Activated CD4-positive, alpha-beta T cell treated with anti-CD3 and anti-CD28 coated beads, Interleukin-2, amount 50 U/mL, for 48 hours (primary cell): ENCODE results near the gene SMC5.
"Not testable (repeated sequence)": the region's sequence is repeated elsewhere in the genome, so short reads cannot be mapped to it uniquely, and the experiment has no call there.

Source experiments
- DNase-seq, 2 experiments: peaks; one replicate each; pipeline ENCODE4 v3.0.0-alpha.2; 2020

The SMC5 gene

DNA sequence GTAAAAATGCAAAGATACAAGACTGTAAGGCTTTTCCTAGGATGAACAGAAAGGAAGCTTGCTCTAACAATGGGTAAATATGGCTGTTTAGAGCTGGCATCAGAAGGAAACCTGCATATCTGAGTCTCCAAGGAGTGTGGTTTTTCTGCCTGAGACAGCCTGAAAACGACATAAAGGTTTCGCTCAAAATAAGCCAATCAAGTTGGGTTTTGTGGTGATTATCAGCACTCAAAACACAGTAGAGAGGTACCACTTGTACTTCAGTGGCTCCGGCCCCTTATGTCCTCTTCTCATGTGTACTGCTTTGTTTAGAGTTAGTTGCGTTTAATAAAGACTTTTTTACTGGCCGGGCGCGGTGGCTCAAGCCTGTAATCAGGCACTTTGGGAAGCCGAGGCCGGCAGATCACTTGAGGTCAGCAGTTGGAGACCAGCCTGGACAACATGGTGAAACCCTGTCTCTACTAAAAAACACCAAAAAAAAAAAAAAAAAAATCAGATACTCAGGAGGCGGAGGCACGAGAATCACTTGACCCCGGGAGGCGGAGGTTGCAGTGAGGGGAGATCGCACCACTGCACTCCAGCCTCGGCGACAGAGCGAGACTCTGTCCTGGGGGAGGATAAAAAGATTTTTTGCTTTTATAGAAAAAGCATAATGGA is 116.3 kb downstream of the SMC5 start:
- no peak for DNase-seq

DNA sequence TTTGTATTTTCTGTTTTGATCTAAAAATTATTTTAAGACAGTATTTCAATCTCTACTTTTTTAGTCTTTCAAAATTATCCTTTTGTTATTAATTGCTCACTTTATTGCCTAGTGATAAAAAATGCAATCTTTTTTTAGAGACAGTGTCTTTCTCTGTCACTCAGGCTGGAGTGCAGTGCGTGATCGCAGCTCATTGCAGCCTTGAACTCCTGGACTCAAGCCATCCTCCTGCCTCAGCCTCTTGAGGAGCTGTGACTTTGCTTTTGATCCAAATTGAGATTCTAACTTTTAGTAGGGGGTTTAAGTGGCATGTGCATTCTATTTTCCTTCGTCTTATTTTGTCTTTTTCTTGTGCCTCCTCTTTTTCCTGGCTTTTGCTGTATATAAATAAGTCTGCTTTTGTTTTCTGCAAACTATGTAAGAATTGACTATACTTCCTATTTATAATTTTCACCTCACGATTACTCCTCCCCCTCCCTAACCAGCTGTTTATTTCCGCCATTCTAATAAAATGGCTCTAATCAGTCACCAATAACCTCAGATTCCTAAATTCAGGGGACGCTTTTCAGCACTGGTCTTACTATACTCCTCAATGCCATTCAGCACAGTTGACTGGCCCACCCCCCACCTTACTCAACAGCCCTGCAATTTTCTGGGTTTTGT is 123.4 kb downstream of the SMC5 start:
- DNase-seq = no peak

DNA sequence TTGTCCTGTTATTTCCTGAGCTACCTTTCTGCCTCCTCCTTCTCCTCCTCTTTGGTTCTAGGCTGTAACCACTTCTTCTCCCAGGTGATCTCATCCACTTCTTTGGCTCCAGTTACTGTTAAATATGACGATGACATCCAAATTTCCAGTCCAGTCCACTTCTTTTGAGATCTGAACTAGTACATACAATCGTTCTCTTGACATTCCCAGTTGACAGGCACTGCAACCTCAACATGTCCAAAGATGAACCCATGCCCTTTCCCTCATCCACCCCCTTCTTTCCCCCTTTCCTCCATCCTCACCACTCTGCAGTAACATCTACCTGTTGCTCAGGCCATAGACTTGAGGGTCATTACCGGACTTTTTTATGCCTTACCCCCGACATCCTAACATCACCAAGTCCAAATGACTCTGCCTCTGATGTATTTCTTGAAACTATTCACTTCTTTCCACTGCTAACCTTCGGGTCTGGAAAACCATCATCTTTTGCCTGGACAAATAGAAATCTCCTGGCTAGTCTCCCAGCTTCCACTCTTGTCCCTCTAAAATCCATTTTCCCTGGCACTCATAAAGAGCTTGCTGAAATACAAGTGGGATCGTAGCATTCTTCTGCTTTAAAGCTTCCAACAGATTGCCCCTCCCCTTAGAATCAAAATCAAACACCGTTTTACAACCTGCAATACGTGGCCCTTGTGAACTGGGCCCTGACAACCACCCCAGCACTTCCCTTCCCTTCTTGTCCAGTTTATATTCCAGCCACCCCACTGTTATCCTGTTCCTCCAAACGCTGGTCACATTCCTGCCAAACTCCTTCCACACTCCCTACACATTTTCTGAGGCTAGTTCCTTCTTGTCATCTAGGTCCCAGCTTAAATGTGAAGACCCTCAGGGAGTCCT is 124.2 kb downstream of the SMC5 start:
- DNase-seq = no peak

DNA sequence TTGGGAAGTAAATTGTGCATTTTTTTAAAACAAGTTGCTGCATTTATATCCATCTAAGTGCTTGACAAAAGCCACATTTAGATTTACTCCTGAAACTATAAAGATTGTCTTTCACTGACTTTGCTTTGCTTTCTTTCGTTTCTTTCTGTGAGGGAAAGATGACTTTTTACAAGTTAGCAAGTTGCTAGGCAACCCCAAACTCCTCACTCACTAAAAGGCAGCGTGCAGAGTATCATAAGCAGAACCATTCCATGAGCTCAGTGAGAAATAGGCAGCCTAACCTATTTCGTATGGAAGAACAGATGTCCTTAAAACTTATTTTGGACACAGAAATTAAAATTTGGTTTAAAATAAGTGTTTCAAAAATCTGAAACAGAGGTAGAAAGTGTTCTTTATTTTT is 126.6 kb downstream of the SMC5 start:
- no peak for DNase-seq

DNA sequence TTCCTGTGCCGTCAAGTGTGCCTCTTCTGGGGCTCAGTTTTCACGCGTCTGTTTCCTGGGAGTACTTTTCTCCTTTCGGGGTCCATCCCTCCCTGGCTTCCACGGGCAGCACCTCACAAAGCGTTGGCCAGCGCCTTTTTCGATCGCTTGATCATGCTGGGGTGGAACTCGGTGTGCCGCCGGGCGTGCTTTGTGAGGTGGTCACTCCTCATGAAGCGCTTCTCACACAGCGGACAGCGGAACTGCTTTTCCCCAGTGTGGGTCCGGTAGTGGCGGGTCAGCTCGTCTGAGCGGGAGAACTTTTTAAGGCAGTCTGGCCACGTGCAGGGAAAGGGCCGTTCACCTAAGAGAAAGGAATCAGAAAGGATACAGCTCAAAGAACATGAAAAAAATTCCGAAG is 128.9 kb downstream of the SMC5 start:
- no peak for DNase-seq

DNA sequence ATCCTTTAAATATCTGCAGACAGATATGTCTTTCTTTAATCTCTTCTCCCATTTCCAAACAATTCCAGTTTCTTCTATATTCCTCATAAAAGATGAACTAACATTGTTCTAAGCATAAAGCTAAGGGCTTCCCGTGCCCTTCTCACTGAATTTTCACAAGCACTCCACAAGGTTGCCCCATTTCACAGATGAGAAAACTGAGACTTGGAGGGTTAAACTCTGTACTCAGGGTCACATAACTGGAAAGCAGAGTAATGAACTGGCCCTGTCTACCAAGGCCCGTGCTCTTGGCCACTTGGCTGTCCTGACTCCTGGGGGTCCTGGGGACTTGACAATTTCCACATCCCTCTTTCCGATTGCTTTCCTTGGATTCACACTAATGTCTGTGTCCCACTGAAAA is 130.4 kb downstream of the SMC5 start:
- DNase-seq = no peak

DNA sequence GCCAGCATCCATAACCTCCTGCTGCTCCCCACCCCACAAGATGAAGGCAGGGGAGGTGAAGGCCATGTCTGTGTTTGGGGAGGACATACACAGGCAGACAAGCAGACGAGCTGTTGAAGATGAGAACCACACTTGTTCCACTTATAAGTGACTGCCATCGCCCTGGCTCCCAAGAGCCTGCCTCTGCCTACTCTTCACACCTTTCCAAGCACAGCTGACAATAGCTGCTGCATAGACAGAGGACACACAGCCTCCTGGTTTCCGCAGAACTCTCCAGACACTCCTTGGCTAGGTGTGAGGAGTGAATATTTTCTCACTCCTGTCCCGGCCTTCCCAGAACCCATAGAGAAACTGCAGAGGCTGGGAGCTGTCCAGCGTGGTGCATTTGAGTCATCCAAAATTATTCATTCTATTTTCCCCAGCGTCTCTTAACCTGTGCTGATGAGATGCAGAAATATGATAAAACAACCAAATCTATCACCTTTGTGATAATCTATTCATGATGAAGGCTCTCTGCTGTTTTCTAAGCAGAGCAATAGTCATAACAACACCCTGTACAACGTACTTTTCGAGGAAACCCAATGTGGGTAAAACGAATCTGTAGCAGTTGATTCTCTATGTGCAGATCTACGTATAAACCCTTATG is 131.0 kb downstream of the SMC5 start:
- DNase-seq = no peak

DNA sequence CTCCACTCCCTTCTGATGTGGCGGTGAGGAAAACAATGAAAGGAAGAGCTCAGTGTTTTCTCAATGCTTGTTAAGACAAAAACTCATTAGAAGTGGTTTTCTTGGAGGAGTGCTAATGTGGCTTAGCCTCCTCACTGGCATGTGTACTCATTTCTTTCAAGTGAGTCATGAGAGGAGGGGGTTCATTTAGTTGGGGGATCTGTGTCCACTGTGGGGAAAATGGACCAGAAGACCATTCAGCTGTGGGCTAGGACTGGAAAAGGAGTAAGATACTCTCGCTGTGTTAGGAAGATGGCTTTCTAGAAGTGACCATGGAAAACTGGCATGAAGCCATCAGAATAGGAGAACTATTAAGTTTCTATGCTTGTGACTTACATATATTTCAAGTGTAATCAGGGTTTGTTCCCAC is 132.2 kb downstream of the SMC5 start:
- DNase-seq = no peak

DNA sequence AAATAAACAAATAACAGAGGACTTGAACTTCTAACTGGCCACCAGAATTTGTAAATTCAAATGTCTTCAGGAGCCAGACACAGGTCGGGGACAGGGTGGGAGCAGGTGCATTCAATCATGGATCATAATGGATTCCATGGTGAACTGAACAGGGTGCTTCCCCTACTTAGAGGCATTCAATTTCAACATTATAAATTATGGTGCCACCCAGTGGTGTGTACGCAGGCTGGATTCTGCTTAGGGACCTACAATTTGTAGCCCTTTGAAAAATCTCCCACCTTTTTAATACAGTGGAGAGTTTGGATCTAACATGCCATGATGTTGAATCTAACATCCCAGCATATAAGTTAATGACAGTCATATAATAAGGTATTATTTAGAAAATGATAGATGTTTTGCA is 133.4 kb downstream of the SMC5 start:
- no peak for DNase-seq

DNA sequence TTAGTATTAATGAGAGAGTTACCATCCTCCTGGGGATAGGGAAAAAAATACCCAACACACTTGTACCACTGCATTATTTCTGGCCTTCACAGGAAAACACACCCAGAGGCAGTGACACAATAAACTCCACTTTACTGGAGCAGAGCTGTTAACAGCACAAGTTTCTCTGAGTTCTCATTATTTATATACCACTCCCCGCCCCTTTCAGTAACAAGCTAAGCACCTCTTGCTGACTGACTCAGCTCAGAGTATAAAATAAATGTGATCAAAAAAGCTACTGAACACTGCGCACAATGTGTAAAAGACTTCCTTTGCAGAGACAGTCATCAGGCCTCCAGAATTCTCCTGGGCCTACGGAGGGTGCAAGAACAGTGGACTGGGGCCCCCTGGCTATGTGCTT is 134.1 kb downstream of the SMC5 start:
- DNase-seq = no peak

DNA sequence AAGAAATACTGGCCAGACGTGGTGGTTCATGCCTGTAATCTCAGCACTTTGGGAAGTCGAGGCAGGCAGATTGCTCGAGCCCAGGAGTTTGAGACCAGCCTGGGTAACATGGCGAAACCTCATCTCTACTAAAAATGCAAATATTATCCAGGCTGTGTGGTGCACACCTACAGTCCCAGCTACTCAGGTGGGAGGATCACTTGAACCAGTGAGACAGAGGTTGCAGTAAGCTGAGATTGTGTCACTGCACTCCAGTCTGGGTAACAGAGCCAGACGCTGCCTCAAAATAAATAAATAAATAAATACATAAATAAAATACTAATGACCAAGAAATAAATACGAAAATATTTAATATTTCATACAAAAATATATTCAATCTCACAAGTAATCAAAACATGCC is 136.9 kb downstream of the SMC5 start:
- DNase-seq = no peak

DNA sequence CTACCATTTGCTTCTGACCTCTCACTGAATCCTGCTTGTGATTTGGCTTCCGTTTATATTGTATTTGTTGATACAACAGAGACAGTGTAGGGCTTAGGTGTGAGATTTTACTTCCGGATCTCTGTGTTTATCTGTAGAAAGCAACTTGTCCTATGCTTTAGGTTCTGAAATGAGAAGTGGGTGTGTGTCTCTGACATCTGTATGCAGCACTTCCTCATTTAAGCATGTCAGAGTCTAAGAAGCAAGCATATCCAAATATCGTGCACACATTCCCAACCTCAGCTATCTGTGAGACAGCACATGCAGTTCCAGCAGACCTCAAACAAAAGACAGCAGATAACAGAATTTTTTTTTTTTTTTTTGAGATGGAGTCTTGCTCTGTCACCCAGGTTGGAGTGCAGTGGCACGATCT is 139.4 kb downstream of the SMC5 start:
- DNase-seq = no peak

DNA sequence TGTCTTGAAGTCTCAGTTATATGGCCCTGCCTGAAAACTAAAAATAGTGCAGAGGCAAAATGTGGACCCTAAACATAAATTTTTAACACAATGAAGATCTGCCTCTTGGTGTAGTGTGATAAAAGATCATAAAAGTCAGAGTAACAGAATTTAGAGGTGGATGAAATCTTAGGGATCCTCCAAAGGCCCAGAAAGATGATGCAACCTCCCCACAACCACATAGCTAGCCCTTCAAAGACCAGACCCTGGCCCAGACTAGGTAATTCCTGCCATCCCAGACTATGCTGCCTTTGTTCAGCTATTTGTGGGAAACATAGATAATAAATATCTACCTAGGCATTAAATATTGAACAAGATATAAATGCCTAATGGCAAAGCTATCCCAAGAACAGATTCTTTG is 140.4 kb downstream of the SMC5 start:
- no peak for DNase-seq

DNA sequence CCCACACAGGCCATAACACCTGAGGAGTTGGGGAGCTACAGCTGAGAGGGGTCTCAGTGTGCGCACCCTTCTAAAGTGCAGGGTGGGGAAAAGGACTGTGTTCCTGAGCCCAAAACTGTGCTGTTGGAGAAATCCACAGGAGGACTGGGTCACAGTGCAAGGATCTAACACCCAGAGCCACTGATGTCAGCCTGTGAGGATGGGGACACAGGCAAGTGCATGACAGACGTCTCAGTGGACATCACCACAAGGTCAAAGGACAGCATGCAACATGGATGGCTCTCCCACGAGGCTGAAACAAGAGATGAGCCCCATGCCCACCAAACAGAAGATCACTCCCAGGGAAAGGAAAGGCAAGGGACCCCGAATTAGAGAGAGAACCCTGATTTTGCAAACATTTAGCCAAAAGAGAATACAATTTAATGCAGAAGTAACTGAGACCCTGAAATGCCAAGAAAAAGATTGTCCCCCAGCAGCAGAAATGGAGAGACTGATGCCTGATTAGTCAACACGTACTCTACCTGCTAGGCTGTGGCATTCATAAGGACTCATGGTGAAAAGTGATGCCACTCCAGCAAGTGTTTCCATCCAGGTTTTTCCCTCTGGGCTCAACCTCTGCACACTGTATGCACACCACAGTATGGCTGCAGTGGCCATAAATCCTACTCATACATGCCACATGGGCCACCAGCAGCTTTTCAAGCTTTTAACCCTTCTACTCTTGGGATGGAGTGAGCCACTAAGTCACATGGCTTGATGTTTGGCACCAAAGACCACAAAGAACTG is 141.5 kb downstream of the SMC5 start:
- no peak for DNase-seq

DNA sequence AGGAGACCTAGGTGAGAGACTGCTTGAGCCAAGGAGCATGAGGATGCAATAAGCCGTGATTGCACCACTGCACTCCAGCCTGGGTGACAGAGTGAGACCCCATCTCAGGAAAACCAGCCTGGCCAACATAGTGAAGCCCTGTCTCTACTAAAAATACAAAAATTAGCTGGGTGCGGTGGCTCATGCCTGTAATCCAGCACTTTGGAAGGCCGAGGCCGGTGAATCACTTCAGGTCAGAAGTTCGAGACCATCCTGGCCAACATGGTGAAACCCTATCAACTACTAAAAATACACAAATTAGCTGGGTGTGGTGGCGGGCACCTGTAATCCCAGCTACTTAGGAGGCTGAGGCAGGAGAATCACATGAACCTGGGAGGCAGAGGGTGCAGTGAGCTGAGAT is 142.5 kb downstream of the SMC5 start:
- DNase-seq = not testable (repeated sequence)

DNA sequence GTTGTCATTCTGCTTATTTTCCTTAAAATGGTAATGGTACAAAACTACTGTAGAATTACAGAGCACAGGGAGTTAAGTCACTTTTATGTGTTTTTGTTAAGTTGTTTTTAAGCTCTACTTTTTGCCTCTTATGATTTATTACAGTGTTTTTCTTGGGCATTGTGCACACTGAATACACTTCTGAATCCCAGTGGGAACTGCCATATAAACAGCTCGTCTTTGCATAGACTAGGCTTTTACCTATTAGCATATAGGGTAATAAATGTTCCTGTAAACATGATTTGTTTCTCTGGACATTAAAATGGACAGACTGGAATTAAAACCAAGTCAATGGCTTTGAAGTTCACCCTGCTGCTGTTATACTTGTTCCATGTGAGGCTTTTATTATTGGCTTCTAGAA is 143.4 kb downstream of the SMC5 start:
- DNase-seq = no peak

DNA sequence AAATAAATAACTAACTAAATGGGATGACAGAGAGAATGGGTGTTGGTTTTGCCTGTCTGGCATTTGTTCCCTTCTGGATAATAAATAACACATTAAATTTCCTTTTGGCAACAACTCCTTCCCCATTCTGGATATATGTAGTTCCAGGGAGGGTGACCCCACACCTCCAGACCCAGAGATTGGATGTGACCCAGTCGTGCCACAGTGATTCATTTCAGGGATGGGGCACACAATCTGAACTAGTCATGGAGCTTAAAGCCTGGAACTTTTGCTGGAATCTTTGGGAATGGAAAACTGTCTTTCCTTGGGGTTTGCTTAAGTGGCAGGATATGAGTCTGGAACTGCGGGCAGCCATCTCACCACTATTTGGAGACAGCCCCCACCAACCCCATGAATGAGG is 144.4 kb downstream of the SMC5 start:
- DNase-seq = no peak

DNA sequence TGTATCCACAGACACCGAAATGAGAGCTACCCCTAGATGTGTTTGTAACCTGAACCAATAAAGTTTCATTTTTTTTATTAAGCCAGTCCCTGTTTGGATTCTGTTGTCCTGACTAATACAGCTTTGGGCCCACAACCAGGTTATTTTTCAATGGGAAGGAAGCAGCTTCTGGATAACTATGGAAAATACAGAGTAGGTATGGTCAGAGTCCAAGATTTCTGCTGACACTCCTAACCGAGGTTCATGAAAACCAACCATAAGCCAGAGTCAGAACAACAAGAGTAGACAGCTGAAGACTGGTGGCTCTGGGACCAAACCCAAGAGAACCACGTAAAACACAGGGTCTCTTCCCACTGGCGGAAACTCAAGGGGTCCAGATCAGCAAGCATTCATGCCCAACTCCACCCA is 144.8 kb downstream of the SMC5 start:
- DNase-seq = no peak

DNA sequence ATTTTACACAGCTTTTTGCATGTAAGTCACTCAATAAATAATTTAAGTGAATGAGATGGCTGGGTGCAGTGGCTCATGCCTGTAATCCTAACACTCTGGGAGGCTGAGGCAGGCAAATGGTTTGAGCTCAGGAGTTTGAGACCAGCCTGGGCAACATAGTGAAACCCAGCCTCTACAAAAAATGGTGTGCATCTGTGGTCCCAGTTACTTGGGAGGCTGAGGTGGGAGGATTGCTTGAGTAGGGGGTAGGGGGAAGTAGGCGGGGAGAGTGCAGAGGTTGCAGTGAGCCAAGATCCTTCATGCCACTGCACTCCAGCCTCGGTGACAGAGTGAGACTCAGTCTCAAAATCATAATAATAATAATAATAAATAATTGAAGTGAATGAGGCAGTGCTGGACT is 145.5 kb downstream of the SMC5 start:
- DNase-seq = no peak
